ENCODE results near the gene ARMC3.
"Not testable (repeated sequence)": the region's sequence is repeated elsewhere in the genome, so short reads cannot be mapped to it uniquely, and the experiment has no call there.

Gene ARMC3

GRCh38 chr10:23051855-23052331, 124.0 kb downstream of the ARMC3 start:
- Histone ChIP-seq H3K27ac (ENCODE audit: low read depth, low read length) (no peak overlapping the region), H3K4me1 (ENCODE audit: insufficient read depth, low read length) (peaks cover 46% of the 10 kb centered on the region), H3K36me3 (ENCODE audit: insufficient read depth, low read length) (no peaks in the 10 kb centered on the region), H3K9ac (ENCODE audit: low read depth, low read length) (no peak overlapping the region), H3K27me3 (ENCODE audit: insufficient read depth, low read length) (no peaks in the 10 kb centered on the region), H3K9me3 (ENCODE audit: insufficient read depth, low read depth, low read length) (no peaks in the 10 kb centered on the region), H3K4me3 (ENCODE audit: low read length) (no peak overlapping the region)
- WGBS = 82% methylated on average over 4 of the region's 5 CpGs

DNA sequence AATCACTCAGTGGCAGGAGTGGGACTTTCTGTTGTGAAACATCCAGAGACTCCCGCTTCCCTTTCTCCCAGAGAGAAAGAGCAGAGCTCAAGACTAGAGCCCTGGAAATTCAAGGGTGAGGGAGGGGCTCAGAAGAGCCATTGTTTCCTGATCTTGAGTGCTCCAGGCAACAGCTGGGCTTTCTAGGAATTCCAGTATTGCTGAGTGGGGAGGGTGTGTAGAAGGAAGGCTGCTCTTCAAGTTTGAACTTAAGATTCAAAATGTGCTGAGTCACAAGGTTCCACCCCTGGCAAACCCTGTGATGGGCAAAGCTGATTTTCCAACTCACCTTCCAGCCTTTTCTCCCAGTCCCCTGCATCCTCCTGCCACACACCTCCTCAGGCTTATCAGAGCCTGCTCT, 125.2 kb downstream of the ARMC3 start:
- H3K27ac ChIP-seq (ENCODE audit: low read depth, low read length) = no peak overlapping the region
- no peak overlapping the region for H3K4me3 ChIP-seq (ENCODE audit: low read length)
- H3K9me3 ChIP-seq (ENCODE audit: insufficient read depth, low read depth, low read length) = no peaks in the 10 kb centered on the region
- 50% methylated on average over 1 of the region's 1 CpG for WGBS
- H3K9ac ChIP-seq (ENCODE audit: low read depth, low read length) = no peak overlapping the region
- H3K4me1 ChIP-seq (ENCODE audit: insufficient read depth, low read length) = peaks cover 46% of the 10 kb centered on the region
- H3K27me3 ChIP-seq (ENCODE audit: insufficient read depth, low read length) = no peaks in the 10 kb centered on the region
- no peaks in the 10 kb centered on the region for H3K36me3 ChIP-seq (ENCODE audit: insufficient read depth, low read length)

- 2% methylated on average over 6 of the region's 7 CpGs for WGBS
These were observed 127.8 kb downstream of the ARMC3 start for GRCh38 chr10:23055424-23056185.

DNA sequence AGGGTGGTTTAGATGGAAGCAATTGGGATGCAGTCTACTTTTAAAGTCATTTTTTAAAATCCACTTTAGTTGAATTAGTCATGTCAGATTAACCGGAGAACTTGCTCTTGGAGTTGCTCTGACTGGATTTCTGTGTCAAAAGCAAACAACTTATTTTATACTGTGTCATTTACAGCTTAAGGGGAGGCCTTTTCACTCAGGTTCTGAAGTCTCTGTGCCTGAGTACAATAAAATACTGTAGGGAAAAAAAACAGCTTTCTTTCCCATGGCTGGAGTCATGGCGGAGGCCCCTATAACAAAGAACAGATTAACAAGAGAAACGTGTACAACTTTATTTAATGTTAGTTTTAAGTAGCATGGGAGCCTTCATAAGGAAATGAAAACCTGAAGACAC, 128.3 kb downstream of the ARMC3 start:
- Histone ChIP-seq H3K9me3 (ENCODE audit: insufficient read depth, low read depth, low read length) (no peaks in the 10 kb centered on the region), H3K4me3 (ENCODE audit: low read length) (peak overlapping the region; percentile 13; the same call in 1 of the 2 replicates), H3K27me3 (ENCODE audit: insufficient read depth, low read length) (no peaks in the 10 kb centered on the region), H3K9ac (ENCODE audit: low read depth, low read length) (peak overlapping the region; percentile 83; the same call in 1 of the 2 replicates), H3K27ac (ENCODE audit: low read depth, low read length) (peak overlapping the region; percentile 89), H3K36me3 (ENCODE audit: insufficient read depth, low read length) (no peaks in the 10 kb centered on the region), H3K4me1 (ENCODE audit: insufficient read depth, low read length) (peaks cover 59% of the 10 kb centered on the region)
- 80% methylated on average over 1 of the region's 3 CpGs for WGBS

More at GRCh38 chr10:23055424-23056185, 127.8 kb downstream of the ARMC3 start:
- peak overlapping the region; percentile 13; the same call in 1 of the 2 replicates for H3K4me3 ChIP-seq (ENCODE audit: low read length)
- H3K27me3 ChIP-seq (ENCODE audit: insufficient read depth, low read length) = no peaks in the 10 kb centered on the region
- no peaks in the 10 kb centered on the region for H3K9me3 ChIP-seq (ENCODE audit: insufficient read depth, low read depth, low read length)
- H3K9ac ChIP-seq (ENCODE audit: low read depth, low read length) = peak overlapping the region; percentile 83
- no peaks in the 10 kb centered on the region for H3K36me3 ChIP-seq (ENCODE audit: insufficient read depth, low read length)
- peak overlapping the region; percentile 89 for H3K27ac ChIP-seq (ENCODE audit: low read depth, low read length)
- H3K4me1 ChIP-seq (ENCODE audit: insufficient read depth, low read length) = peaks cover 55% of the 10 kb centered on the region

DNA sequence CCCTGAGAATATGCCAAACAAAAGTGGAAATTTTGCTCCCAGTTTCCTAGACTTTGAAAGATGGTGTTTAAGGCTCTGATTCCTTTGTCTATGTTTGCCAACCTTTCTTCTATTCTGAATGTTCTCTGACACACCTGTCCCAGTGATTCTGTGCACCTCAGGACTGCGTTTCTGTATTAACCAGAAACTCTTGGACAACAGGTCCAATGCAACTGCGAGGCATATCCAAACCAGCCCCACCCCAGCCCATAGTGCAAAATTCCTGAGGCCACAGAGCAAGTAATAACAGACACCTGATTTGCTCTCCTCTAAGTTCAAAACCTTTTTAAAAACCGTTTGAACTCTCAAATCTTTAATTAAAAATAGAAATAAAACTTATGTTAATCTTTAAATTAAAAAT, 130.5 kb downstream of the ARMC3 start:
- no peaks in the 10 kb centered on the region for H3K36me3 ChIP-seq (ENCODE audit: insufficient read depth, low read length)
- H3K27ac ChIP-seq (ENCODE audit: low read depth, low read length) = no peak overlapping the region
- no peaks in the 10 kb centered on the region for H3K9me3 ChIP-seq (ENCODE audit: insufficient read depth, low read depth, low read length)
- 70% methylated on average over 2 of the region's 3 CpGs for WGBS
- no peaks in the 10 kb centered on the region for H3K27me3 ChIP-seq (ENCODE audit: insufficient read depth, low read length)
- H3K9ac ChIP-seq (ENCODE audit: low read depth, low read length) = no peak overlapping the region
- no peak overlapping the region for H3K4me3 ChIP-seq (ENCODE audit: low read length)
- H3K4me1 ChIP-seq (ENCODE audit: insufficient read depth, low read length) = peaks cover 51% of the 10 kb centered on the region

GRCh38 chr10:23060918-23061317, 133.1 kb downstream of the ARMC3 start:
- no peaks in the 10 kb centered on the region for H3K9me3 ChIP-seq (ENCODE audit: insufficient read depth, low read depth, low read length)
- no peak overlapping the region for H3K9ac ChIP-seq (ENCODE audit: low read depth, low read length)
- H3K27ac ChIP-seq (ENCODE audit: low read depth, low read length) = peak overlapping the region; percentile 56; the same call in 1 of the 2 replicates
- WGBS = 55% methylated on average over 2 of the region's 2 CpGs
- no peaks in the 10 kb centered on the region for H3K27me3 ChIP-seq (ENCODE audit: insufficient read depth, low read length)
- H3K4me1 ChIP-seq (ENCODE audit: insufficient read depth, low read length) = peaks cover 36% of the 10 kb centered on the region
- no peak overlapping the region for H3K4me3 ChIP-seq (ENCODE audit: low read length)
- H3K36me3 ChIP-seq (ENCODE audit: insufficient read depth, low read length) = no peaks in the 10 kb centered on the region

DNA sequence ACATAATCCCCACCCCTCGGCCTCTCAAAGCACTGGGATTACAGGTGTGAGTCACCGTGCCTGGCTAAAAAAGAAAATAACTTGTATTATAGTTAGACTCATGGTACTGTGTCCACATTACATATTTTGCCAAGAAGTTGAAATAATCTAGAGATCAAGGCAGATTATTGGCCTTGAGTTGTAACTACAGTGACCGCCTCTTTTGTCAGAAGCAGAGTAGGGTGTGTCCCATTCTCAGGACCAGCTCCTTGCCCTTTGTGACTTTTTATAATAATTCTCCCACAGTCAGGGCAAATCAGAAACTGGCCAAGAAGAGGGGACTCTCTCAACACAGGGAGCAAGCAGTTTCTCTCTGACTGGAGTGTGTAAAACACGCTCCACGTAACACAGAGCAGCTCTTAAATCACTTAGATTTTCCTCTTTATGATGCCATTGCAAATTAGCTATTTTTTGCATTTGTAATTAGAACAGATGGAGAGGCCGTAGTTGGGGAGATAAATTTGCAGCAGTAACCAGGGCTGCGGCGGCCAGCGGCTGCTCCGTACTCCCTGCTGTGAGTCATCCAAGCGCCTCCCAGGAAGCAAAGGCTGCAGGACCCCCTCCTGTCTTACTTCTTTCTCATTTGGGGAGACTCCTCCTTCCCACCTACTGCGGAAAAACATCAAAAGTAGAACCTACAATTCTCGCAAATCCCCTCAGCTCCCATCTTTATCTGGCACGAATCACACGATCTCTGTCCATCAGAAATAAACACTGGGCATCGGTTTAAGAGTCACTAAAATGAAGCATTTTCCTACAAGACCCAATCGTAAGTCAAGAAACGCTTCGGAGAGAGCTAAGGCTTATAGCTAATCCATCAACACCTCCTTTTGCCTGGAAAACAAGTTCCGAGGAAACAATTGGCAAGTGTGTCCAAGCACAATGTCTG, 135.5 kb downstream of the ARMC3 start:
- no peak overlapping the region for H3K4me3 ChIP-seq (ENCODE audit: low read length)
- H3K27me3 ChIP-seq (ENCODE audit: insufficient read depth, low read length) = no peaks in the 10 kb centered on the region
- no peak overlapping the region for H3K27ac ChIP-seq (ENCODE audit: low read depth, low read length)
- peaks cover 28% of the 10 kb centered on the region for H3K4me1 ChIP-seq (ENCODE audit: insufficient read depth, low read length)
- WGBS = 48% methylated on average over 18 of the region's 20 CpGs
- H3K36me3 ChIP-seq (ENCODE audit: insufficient read depth, low read length) = no peaks in the 10 kb centered on the region
- no peak overlapping the region for H3K9ac ChIP-seq (ENCODE audit: low read depth, low read length)
- no peaks in the 10 kb centered on the region for H3K9me3 ChIP-seq (ENCODE audit: insufficient read depth, low read depth, low read length)

DNA sequence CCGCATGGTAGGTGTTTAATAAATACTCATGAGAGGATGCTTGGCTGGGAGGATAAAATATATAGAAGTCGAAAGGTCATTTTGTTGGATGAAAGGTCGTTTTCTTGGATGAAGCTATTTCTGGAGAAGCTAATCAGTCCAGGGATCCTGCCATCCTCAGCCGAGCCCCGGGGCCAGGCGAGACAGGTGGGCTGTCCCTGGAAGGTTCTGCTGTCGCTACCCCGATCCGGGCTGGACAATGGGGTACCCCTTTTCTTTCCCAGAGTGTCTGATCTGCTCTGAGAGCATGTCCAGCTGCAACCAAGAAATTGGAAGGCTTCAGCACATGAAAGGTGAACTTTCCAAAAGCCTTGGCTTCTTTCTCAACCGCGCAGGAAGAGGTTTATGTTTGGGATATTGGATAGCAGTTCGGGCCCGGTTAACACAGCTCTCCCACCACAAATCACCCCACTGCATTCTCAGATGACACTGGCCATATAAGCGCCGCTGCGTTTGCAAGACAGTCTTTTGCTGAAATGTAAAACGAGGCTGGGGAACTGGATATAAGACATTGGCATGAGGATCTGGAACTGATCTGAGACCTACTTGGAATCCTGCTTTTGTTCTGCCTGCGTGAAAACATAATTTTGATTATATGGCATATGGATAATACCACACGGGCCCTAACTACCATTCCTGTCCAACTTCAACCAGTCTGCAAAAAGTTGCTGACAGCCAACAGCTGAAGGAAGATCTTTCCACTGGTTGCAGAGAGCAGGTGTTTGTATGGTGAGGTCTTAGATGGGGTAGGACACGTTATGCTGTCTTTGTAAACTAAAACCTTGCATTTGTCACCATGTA, 136.3 kb downstream of the ARMC3 start:
- H3K27ac ChIP-seq (ENCODE audit: low read depth, low read length) = no peak overlapping the region
- no peaks in the 10 kb centered on the region for H3K9me3 ChIP-seq (ENCODE audit: insufficient read depth, low read depth, low read length)
- no peak overlapping the region for H3K9ac ChIP-seq (ENCODE audit: low read depth, low read length)
- 93% methylated on average over 14 of the region's 20 CpGs for WGBS
- H3K27me3 ChIP-seq (ENCODE audit: insufficient read depth, low read length) = no peaks in the 10 kb centered on the region
- H3K4me3 ChIP-seq (ENCODE audit: low read length) = no peak overlapping the region
- H3K36me3 ChIP-seq (ENCODE audit: insufficient read depth, low read length) = no peaks in the 10 kb centered on the region
- peaks cover 28% of the 10 kb centered on the region for H3K4me1 ChIP-seq (ENCODE audit: insufficient read depth, low read length)

DNA sequence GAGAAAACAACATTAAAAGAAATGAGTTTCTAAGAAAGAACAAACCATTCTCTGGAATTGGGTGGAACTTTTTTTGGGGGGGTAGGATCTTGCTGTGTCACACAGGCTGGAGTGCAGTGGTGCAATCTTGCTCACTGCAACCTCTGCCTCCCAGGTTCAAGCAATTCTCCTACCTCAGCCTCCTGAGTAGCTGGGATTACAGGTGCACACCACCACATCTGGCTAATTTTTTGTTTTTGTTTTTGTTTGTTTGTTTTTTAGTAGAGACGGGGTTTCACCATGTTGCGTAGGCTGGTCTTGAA, 136.9 kb downstream of the ARMC3 start:
- WGBS = 100% methylated on average over 2 of the region's 2 CpGs
- H3K9ac ChIP-seq (ENCODE audit: low read depth, low read length); H3K27ac ChIP-seq (ENCODE audit: low read depth, low read length); H3K4me3 ChIP-seq (ENCODE audit: low read length); H3K27me3 ChIP-seq (ENCODE audit: insufficient read depth, low read length); H3K9me3 ChIP-seq (ENCODE audit: insufficient read depth, low read depth, low read length); H3K36me3 ChIP-seq (ENCODE audit: insufficient read depth, low read length): not testable (repeated sequence)
- peaks cover 25% of the 10 kb centered on the region for H3K4me1 ChIP-seq (ENCODE audit: insufficient read depth, low read length)

DNA sequence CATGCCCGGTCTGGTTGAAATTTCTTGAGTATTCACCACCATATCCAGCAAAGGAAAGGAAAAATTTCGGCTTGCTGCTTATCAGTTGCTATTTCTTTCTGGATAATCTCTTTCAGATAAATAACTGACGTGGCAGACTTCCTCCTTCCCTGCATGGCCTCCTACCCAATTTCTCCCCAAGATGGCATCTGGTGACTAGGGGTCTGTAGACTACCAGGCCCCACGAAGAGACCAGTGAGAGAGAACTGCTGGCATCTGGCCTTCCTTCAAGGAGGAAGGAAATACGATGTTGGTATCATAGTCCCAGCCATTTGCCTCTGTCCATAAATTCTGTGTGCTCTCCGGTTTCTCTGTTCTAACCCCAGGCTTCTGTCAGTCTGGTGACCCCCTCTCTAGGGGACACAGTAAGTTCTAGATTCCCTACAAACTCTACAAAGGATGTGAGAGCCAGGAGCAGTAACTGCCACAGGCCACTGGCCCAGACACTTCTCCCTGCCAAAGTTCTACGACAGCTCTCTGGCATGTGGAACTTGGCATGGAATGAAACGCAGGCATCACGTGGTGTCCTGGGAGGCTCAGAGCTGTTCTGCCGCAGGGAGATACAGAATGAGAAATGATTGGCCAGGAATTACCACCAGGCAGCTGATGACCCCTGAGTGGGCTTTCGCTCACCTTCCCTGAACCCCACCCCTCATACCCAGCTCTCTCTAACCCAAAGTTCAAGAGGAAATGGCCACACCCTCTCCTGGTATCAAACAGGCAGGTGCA, 137.5 kb downstream of the ARMC3 start:
- Histone ChIP-seq H3K27me3 (ENCODE audit: insufficient read depth, low read length) (no peaks in the 10 kb centered on the region), H3K27ac (ENCODE audit: low read depth, low read length) (no peak overlapping the region), H3K9me3 (ENCODE audit: insufficient read depth, low read depth, low read length) (no peaks in the 10 kb centered on the region)

More for the DNA sequence above, 137.5 kb downstream of the ARMC3 start:
- Histone ChIP-seq H3K4me3 (ENCODE audit: low read length) (no peak overlapping the region), H3K4me1 (ENCODE audit: insufficient read depth, low read length) (peaks cover 22% of the 10 kb centered on the region), H3K36me3 (ENCODE audit: insufficient read depth, low read length) (no peaks in the 10 kb centered on the region), H3K9ac (ENCODE audit: low read depth, low read length) (no peak overlapping the region)
- 91% methylated on average over 11 of the region's 11 CpGs for WGBS
